GM21786 (cell line): ENCODE measurements around the gene TNS3.

Source experiments
- ATAC-seq: cut with Tn5 transposase; IDR thresholded peaks from one replicate; pipeline ENCODE4 v1.9.1; 2021; ENCODE audit not compliant: unreplicated experiment

TNS3 gene

DNA sequence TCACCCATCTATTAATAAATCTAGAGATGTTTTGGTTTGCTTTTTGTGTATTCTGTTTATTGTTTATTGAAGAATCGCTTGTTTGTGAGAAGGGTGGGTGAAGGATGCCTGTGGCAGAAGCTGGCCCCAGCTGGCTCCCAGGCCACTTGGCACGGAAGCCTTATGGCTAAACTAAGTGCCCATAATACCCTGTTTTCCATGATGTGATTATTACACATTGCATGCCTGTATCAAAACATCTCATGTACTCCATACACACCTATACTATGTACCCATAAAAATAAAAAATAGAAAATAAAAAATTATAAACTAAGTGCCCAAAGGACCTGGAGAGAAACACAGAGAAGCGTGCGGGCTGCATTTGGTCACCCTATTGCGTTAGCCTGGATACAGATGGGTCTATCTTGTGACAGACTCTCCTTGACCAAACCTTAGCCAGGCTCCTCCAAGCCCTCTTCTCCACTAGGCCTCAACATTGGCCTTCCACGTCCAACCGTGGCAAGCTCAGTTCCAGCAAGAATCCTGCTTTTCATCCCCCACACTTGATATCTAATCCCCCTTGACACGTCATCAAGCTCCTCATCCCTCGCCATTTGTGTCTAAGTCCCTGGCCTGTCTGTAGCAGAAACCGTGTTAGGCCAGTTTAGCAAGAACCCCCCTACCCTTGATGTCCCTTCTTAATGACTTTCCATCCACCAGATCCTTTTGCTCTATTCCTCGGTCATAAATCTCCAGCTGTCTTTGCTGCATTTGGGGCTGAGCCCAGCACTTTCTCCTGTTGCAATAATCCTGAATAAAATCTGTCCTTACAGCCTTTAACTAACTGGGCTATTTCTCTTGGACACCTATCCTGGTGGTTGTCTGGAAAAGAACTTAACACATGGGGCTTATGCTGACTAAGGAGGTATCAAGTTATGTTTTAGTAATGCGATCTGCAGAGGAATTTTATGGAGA lies 245.2 kb downstream of the TNS3 start:
- no peak for ATAC-seq

DNA sequence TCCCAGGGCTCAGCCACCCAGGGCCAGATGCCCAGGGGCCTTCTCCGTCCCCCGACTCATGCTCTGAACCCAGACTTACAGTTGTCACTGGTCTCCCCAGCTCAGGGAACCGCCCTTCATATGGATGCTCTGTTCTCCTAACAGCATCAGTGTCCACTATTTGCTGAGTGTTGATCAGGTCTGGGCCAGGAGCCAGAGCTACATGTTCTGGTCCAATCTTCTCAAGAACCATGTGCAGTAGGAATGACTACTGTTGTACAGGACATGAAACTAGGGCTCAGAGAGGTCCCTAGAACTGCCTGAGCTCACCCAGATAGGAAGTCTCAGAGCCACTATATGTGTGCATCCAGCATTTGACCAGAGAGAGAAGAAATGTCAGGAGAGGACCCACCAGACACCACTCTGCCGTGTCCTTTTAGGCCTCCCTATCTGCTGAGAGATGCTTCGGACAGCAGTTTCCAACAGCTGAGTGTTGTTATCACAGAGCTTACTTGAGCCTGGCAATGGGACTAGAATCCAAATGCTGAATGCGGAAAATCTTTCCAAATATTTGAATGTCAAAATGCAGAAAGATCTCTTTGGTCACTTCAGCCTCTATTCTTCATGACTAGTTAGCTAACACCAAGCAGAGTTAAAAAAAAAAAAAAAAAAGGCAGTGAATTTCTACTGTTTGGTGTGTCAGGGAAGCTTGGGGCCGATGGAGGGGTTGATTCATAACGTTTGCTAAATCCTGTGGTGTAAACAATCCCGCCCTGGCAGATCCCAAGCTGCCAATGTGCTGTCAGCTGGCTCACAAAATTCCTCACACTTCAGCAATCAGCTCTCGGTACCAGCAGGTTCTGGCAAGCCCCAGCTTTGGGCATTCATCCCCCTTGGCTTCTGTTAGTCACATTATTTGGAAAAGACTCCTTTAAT lies 246.1 kb downstream of the TNS3 start:
- no peak for ATAC-seq

GRCh38 chr7:47335071-47335470 lies 246.8 kb downstream of the TNS3 start:
- ATAC-seq: no peak

DNA sequence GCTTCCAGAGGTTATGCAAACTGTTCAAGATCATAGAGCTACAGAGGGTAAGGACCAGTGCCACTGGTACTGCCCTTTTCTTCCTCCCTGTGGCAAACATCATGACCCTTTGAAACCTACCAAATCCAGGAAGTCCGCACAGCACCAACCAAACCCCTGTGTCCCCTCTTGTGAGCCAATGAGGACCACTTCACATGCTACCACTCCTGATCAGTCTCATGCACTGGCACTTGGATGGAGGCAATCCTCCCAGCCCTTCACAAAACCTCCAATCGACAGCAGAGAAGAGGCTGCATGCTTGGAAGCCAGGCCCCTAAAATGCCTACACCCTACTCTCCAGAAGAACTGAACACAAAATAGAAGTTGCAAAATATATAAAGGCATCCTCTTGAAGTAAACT lies 248.0 kb downstream of the TNS3 start:
- ATAC-seq: no peak

- ATAC-seq: no peak
These were observed 248.4 kb downstream of the TNS3 start for GRCh38 chr7:47333554-47333887.

GRCh38 chr7:47332681-47333553 lies 249.0 kb downstream of the TNS3 start:
- no peak for ATAC-seq

DNA sequence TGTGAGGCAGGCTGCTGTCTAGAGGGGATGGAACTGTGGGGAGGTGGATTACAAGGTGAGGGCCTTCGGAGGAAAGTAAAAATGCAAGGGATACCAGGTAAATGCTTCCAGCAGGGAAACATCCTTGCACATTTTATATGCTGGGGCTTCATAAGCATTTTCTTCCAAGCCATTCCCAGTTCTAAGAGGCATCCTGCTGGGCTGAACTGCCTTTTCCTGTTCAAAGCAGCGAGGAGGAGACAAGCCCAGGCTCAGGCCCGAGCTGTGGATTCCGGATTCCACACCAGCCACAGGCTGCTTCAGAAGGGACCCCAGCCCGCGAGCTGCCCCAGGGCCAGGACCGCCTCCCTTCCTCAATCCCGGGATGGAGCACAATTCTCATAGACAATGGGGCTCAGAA lies 249.7 kb downstream of the TNS3 start:
- no peak for ATAC-seq

DNA sequence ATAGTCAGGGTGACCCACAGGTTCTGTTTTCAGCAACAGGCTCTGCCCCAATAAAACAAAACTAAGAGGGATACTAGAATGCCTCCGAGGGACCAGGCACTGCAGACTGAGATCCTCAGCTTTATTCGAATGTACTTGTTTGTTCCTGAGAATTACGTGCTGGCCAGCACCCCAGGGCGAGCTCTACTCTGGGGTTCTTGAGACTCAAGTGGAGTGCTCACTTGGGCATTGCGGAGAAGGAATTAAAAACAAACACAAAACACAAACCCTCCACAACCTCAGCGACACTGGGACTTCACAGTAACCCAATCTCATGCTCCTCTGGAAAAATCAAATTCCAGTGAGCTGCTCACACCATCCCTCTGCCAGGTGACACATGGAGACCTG lies 250.7 kb downstream of the TNS3 start:
- no peak for ATAC-seq

GRCh38 chr7:47330561-47331178 lies 251.2 kb downstream of the TNS3 start:
- ATAC-seq: no peak

DNA sequence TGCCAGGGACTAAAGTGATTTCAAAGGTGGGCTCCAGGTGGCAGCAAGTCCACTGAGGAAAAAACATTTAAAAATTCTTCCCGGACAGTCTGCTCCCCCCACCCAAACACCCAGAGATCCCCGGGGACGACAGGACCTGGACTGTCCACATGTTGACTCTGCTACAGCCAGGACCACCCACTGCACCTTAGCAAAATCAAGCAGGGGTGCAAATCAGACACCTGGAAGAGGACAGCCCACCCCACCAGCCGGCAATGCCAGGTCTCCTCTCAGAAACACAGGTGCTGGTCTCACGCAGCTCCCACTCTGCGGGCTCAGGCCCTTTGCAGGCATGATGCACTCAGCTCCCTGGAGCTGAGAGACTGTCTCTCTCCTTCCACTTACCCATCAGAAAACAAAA lies 251.9 kb downstream of the TNS3 start:
- no peak for ATAC-seq

DNA sequence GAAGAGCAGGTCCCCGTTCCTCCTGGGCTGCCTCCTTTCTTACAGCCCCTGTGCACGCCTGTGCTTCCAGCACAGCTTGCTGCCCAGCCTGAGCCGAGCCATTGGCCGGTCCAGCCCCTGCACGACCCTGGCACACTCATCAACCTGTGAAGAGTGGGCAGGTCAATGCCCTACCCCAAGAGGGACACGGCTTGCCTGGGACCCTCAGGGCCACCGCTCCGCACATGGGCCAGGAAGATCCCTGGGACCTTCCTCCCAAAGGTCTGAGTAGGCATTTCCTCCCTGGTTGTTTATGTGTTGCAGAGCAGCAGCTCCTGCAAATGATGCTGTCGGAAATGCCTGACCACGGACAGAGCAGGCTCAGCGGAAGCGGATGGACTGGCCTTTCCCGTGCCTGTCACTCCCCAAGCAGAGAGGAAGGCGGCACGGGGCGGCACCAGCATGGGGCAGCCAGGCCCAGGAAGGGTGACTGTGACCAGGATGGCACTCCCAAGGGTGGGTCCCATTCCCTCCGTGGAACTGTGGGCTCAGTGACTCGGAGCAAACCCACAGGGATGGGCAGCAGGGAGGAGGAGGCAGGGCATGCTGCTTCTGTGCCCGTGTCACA lies 252.5 kb downstream of the TNS3 start:
- no peak for ATAC-seq

DNA sequence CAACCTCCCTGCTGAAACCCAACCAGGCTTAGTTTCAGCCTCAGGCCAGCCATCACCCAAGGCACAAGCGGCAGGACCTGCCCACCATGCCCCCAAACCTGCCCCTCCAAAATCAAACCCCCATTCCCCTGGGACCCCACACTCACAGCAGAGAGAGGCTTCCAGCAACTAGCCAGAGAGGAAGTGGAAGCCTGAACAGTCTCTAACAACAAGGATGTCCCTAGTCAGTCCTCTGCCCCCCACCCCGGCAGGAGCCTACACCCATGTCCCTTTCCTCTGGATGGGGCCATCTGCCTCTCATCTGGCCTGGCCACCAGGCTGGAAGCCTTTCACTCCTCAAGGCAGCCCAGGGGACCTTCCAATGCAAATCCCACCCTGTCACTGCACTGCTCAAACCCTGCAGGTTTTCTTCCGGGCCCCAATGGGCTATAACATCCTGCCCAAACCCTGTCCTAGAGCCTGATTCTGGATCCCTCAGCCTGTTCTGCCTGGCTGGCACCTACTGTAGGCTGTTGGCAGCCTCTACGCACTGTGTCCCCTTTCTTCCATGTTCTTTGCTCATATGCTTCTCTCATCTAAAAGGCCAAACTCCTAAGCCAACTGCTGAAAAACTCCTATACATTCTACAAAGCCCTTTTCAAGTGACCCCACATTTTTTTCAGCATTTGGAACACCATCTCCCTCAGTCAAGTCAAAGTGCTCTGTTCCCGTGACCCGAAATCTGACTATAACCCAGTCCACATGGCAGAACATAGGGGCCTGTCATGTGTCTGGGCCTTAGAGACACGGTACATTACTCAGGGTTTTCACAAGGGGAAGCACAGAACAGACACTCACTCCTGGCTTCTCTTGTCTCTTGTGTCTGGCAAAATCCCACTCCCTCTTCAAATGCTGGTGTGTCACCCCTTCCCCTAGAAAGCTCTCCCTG lies 253.3 kb downstream of the TNS3 start:
- no peak for ATAC-seq

- no peak for ATAC-seq
These were observed 254.1 kb downstream of the TNS3 start for GRCh38 chr7:47327698-47328391.

GRCh38 chr7:47327346-47327697 lies 254.6 kb downstream of the TNS3 start:
- ATAC-seq: no peak

GRCh38 chr7:47326808-47327207 lies 255.1 kb downstream of the TNS3 start:
- no peak for ATAC-seq

- ATAC-seq: no peak
These were observed 255.7 kb downstream of the TNS3 start for GRCh38 chr7:47326220-47326619.

- no peak for ATAC-seq
These were observed 256.6 kb downstream of the TNS3 start for GRCh38 chr7:47325337-47325736.

DNA sequence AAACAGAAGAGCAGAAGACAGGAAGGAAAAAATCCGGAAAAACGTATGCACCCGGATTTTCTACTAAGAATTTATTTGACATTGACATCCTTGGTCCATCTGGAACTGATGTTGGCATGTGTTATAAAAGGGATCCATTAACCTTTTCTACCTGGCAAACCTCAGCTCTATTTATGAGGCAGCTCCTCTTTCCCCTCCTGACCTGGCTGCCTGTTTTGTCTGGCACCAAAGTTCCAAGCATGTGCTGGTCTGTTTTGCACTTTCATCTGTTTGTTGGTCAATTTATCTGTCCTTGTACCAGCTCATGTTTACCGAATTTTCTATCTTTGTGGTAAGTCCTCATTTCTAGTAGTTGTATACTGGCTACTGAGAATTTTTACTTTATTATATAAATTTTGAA lies 258.0 kb downstream of the TNS3 start:
- ATAC-seq: no peak

DNA sequence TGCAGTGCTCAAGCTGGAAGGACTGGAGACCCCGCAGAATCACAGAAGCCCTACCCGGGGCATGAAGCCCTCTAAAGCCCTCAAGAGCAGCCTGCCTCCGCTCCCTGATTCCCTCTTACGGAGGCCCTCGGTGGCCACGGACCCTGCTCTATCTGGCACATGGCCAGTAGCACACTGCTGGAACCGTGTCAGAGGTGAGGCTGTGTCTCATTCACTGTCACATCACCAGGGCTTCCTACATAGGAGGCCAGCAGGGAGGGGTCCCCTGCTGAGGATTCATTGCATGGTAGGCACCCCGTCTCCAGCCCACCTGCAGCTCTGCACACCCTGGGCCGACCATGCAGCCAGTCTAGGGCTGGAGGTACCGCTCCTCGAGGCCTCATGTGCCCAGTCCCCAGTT lies 259.2 kb downstream of the TNS3 start:
- ATAC-seq: no peak
